NCI-H69 (cell line): ENCODE measurements around the gene DGKG.

Source experiments
- DNase-seq: peaks from one replicate; lab custom pipeline; 2025; lab: John Stamatoyannopoulos, UW

DGKG gene

GRCh38 chr3:186173224-186173815 is 188.7 kb downstream of the DGKG start:
- no peak for DNase-seq

- no peak for DNase-seq
These were observed 189.7 kb downstream of the DGKG start for GRCh38 chr3:186172353-186172752.

- no peak for DNase-seq
These were observed 190.5 kb downstream of the DGKG start for GRCh38 chr3:186171521-186171920.

- DNase-seq = no peak
These were observed 191.5 kb downstream of the DGKG start for GRCh38 chr3:186170516-186170915.

- no peak for DNase-seq
These were observed 192.7 kb downstream of the DGKG start for GRCh38 chr3:186169379-186169778.

GRCh38 chr3:186168976-186169375 is 193.1 kb downstream of the DGKG start:
- DNase-seq = no peak

- no peak for DNase-seq
These were observed 194.2 kb downstream of the DGKG start for GRCh38 chr3:186167646-186168395.

DNA sequence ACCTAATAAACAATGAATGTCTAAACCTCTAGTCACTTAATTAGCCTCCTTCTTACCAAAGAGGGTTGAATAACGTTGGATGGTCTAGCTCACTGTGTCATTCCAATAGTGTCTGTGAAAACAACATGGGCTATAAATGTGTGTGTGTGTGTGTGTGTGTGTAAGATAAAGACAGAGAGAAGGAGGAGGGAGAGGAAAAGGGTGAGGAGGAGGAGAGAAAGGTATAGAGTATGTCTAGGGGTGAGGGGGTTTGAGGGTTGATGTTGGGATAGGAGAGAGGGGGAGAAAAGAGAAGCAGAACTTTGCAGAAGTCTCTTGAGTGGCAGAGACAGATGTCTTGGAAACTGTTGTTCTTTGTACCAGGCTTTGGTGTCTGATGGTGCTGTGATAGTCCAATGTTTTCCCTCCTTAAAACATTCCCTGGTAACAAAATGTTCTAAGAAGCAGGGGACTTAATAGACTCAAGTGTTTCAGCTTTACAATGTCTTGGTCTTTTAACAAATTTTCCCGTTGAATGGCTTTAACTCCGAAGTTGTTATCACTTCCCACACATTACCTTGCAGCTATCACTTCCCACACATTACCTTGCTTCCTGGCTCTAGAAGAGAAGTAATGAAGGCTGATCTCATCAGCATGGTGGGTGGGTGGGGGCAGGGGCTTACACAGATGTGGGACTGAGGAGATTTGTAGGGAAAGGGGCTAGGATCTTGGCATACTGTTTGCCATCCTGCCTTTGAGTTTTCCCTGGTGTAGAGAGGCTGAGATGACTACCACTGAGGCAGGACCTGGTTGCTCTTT is 195.3 kb downstream of the DGKG start:
- DNase-seq = no peak

- DNase-seq = no peak
These were observed 196.0 kb downstream of the DGKG start for GRCh38 chr3:186166036-186166435.

- DNase-seq = no peak
These were observed 196.7 kb downstream of the DGKG start for GRCh38 chr3:186165331-186165730.

- DNase-seq = no peak
These were observed 197.3 kb downstream of the DGKG start for GRCh38 chr3:186164696-186165095.

- no peak for DNase-seq
These were observed 199.8 kb downstream of the DGKG start for GRCh38 chr3:186162221-186162620.

GRCh38 chr3:186160691-186161243 is 201.3 kb downstream of the DGKG start:
- DNase-seq = no peak

- no peak for DNase-seq
These were observed 207.4 kb downstream of the DGKG start for GRCh38 chr3:186154641-186155040.

DNA sequence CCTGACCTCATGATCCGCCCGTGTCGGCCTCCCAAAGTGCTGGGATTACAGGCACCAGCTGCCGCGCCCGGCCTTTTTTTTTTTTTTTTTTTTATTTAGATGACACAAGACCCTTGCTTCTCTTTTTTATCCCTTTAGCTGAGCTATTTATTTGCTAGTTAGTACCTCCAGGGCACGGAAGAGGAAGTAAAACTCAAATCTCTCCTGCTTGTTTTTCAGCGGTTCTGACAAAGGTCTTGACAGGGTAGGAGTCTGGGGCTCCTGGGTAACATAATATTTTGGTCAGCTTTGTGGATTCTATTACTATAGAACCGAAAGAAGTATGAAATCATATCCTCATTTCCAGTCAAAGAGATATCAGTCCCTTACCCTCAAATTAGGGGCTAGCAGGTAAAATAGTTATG is 209.1 kb downstream of the DGKG start:
- no peak for DNase-seq

DNA sequence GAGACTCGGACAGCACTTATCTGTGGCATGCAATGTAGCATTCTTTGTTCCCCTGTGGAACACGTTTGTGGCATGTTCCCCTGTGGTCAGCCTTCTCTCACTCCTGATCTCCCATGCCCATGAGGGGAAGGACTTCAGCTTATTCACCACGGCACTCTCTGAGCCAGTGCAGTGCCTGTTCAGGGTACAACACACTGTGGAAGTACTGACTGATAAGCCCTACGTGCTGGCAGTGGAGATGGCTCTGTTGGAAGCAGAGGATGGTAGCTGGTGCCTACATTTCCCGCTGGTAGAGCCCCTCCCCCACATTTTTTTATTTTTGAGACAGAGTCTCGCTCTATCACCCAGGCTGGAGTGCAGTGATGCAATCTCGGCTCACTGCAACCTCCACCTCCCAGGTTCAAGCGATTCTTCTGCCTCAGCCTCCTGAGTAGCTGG is 209.7 kb downstream of the DGKG start:
- DNase-seq = no peak

DNA sequence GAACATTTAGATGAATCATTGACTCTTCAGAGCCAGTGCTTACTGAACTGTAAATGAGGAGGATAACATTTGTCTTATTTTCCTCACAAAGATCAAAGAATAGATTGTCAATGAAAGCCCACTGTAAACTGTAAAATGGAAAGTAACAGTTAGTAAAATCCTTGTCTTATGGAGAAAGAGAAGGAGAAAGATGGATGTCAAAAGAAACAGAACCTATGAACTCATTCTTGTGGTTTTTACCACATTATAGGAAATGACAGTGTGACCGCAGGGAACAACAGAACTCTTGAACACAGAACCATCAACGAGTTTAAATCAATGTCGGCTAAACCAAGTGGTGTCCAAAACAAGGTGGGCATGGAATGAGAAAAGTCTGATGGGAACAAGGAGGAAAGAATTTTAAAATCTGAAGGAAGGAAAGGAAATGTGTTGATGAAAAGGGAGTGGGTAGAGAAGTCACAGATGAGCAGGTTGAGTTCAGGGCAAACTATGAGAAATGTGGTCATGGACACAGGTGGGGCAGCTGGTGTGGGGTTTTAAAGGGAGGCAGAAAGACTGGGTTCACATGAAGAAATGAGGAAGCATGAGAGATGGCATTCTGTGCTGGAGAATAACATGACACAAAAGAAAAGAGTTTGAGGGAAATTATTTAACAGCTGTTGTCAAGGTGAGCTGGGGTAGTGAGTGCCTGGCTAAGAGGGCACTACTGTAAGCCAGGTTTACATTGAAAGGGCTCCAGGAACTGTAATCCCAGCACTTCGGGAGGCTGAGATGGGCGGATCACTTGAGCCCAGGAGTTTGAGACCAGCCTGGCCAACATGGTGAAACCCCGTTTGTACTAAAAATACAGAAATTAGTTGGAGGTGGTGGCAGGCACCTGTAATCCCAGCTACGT is 210.7 kb downstream of the DGKG start:
- no peak for DNase-seq

DNA sequence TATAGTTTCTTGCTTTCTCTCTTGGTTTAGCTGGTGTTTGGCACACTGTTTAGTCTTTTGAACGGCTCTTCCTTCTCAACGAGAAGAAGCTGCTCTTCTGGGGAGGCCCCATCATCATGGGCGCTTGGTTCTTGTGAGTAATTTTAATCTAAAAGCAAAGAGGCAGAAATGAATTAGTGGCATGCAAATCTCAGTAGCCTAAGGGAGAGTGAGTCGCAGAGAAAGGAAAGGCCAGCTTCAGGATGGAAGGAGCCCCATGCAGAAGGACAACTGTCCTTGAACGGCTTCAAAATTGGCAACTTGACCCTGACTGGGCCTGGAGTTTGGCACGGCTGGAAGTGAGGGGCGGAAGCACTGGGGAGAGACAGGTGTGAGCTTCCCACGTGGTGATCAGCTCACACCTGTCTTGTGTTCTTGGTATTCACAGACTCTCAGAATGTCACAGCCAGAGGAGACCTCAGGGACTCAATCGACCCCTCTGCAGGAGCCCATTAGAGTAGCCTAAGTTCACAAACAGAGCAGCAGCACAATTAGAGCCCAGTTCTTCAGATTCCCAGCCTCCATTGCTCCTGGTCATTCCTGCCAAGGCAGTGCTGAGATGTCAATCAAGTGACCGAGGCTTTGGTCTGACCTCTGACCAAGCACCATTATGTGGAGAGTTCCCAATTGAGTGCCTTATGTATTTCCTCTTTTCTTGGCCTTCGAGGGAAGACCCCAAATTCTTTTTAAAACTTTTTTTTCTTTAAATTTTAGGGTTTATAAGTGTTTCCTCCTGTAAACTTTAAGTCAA is 211.8 kb downstream of the DGKG start:
- no peak for DNase-seq

- no peak for DNase-seq
These were observed 212.6 kb downstream of the DGKG start for GRCh38 chr3:186149319-186149960.

DNA sequence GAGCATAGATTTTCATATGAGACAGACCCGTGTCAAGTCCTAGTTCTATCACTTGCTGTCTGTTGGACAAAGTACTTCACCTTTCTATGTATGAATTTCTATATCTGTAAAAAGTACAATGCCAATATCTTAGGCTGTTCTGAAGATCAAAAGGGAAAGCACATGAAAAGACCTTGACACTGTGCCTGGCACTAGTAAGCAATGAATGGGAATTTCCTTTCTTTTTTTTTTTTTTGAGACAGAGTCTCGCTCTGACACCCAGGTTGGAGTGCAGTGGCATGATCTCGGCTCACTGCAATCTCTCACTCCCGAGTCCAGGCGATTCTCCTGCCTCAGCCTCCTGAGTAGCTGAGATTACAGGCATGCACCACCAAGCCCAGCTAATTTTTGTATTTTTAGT is 217.8 kb downstream of the DGKG start:
- DNase-seq = no peak
